ENCODE data around the gene VTI1B.
A peak's percentile ranks its signal among the peaks of the same experiment; 100 is the strongest.

The VTI1B gene

GRCh38 chr14:67679006-67679405, 4.6 kb upstream of the VTI1B start:
- no peak for DNase-seq (ENCODE audit: low spot score)

GRCh38 chr14:67675219-67675582, 769 bp upstream of the VTI1B start:
- DNase-seq (ENCODE audit: low spot score): no peak

- DNase-seq (ENCODE audit: low spot score): peak; percentile 66
These were observed 323 bp downstream of the VTI1B start for GRCh38 chr14:67674139-67674479.

GRCh38 chr14:67673451-67673850, 981 bp downstream of the VTI1B start:
- DNase-seq (ENCODE audit: low spot score): no peak

GRCh38 chr14:67668559-67668958, 5.9 kb downstream of the VTI1B start:
- DNase-seq (ENCODE audit: low spot score): no peak

- peak; percentile 38 for DNase-seq (ENCODE audit: low spot score)
These were observed 7.5 kb downstream of the VTI1B start for GRCh38 chr14:67666750-67667449.

GRCh38 chr14:67665868-67666267, 8.6 kb downstream of the VTI1B start:
- no peak for DNase-seq (ENCODE audit: low spot score)

- no peak for DNase-seq (ENCODE audit: low spot score)
These were observed 10.8 kb downstream of the VTI1B start for GRCh38 chr14:67663633-67664032.

GRCh38 chr14:67653651-67654280, 20.7 kb downstream of the VTI1B start:
- DNase-seq (ENCODE audit: low spot score): no peak

- no peak for DNase-seq (ENCODE audit: low spot score)
These were observed 22.2 kb downstream of the VTI1B start for GRCh38 chr14:67652189-67652588.

GRCh38 chr14:67650694-67651093, 23.7 kb downstream of the VTI1B start:
- no peak for DNase-seq (ENCODE audit: low spot score)

- no peak for DNase-seq (ENCODE audit: low spot score)
These were observed 24.3 kb downstream of the VTI1B start for GRCh38 chr14:67650151-67650550.

- DNase-seq (ENCODE audit: low spot score): no peak
These were observed 28.3 kb downstream of the VTI1B start for GRCh38 chr14:67646131-67646530.

- DNase-seq (ENCODE audit: low spot score): no peak
These were observed 29.0 kb downstream of the VTI1B start for GRCh38 chr14:67645414-67645813.

GRCh38 chr14:67644428-67644827, 30.0 kb downstream of the VTI1B start:
- no peak for DNase-seq (ENCODE audit: low spot score)

GRCh38 chr14:67643713-67644112, 30.7 kb downstream of the VTI1B start:
- no peak for DNase-seq (ENCODE audit: low spot score)

GRCh38 chr14:67641902-67642749, 32.3 kb downstream of the VTI1B start:
- no peak for DNase-seq (ENCODE audit: low spot score)

GRCh38 chr14:67641480-67641879, 33.0 kb downstream of the VTI1B start:
- DNase-seq (ENCODE audit: low spot score): no peak

- DNase-seq (ENCODE audit: low spot score): no peak
These were observed 35.8 kb downstream of the VTI1B start for GRCh38 chr14:67638642-67639041.

- DNase-seq (ENCODE audit: low spot score): no peak
These were observed 38.0 kb downstream of the VTI1B start for GRCh38 chr14:67636361-67636919.

GRCh38 chr14:67633451-67634147, 40.8 kb downstream of the VTI1B start:
- DNase-seq (ENCODE audit: low spot score): no peak

- DNase-seq (ENCODE audit: low spot score): no peak
These were observed 43.5 kb downstream of the VTI1B start for GRCh38 chr14:67630938-67631337.
